ENCODE results near the gene GTPBP6.
"Not testable (repeated sequence)": the region's sequence is repeated elsewhere in the genome, so short reads cannot be mapped to it uniquely, and the experiment has no call there.

GTPBP6 gene

GRCh38 chrX:261167-261918, 57.3 kb downstream of the GTPBP6 start:
- DNase-seq: no peak

DNA sequence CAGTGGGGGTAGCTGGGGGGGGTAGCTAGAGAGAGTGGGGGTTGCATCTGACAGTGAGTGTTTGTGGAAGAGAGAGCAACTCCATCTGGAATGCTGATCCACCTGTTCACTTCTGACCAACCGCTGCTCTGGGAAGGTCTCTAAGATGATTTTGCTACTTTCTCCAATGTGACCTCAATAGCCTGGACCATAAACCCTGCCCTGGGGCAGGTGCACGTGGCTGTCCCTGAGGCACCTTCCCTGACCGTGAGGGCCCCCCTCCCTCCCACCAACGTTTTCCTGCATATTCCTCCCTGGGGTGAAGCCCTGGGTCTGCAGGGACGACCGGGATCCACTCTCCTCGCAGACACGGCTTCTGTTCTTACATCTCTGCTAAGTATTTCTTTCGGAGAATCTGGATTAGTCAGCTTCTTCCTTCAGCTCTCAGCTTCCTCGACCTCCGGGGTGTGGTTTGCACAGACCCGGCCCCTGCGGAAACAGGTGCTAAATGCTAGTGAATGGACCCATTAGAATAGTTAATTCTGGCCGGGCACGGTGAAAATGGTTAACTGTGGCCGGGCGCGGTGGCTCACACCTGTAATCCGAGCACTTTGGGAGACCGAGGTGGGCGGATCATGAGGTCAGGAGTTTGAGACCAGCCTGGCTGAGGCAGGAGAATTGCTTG, 58.8 kb downstream of the GTPBP6 start:
- no peak for DNase-seq

GRCh38 chrX:258291-259040, 60.1 kb downstream of the GTPBP6 start:
- no peak for DNase-seq

- no peak for DNase-seq
These were observed 60.8 kb downstream of the GTPBP6 start for GRCh38 chrX:257681-258289.

DNA sequence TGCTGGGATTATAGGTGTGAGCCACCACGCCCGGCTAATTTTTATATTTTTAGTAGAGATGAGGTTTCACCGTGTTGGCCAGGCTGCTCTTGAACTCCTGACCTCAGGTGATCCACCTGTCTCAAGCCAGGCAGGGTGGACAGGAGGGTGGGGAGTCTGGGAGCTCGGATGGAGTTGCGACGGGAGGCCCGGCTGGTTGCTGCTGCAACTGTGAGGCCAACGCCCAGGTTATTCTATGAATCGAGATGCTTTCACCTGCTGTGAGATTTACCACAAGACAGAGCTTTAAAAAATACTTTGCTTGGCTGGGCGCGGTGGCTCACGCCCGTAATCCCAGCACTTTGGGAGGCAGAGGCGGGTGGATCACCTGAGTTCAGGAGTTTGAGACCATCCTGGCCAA, 61.5 kb downstream of the GTPBP6 start:
- not testable (repeated sequence) for DNase-seq

DNA sequence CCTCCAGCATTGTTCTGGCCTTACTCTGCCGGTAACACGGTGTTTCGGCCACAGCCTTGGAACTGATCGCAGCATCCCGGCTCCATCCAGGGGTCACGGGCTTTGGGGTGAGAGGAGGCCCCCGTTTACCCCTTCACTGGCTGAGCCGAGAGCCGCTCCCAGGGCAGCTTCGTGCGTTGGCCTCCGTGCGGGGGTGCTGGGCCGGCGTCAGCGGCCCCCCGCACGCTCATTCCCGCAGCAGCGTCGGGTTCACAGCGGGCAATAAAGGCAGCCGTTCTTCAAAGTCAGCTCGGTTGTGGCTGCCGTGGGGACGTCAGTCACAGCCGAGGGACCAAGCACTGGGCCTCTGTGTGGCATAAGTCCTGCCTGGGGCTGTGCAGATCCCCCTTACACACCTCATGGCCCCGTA, 62.7 kb downstream of the GTPBP6 start:
- no peak for DNase-seq
